ENCODE results near the gene GYG1. TPM values are rescaled to one million over a fixed set of nuclear protein-coding genes. Genes with fewer than 3 reads are reported as not detected.

The GYG1 gene
- total and polyA plus RNA-seq, 2 of the 4 experiments (the other 2 are of a cell fraction) = 48.4 to 90.3 TPM

- H3K23ac ChIP-seq (ENCODE audit: low read depth, low read length) = 0 out of 2 replicates have a peak overlapping the region, but pooled peaks have one; percentile 38
- WGBS, 2 experiments (ENCODE audit: extremely low coverage in 2 of 2, insufficient read length in 1 of 2) = 90% methylated on average over 2 of the region's 7 CpGs; no CpG with 5 or more reads in 1 of the 2 experiments
- H2AK9ac ChIP-seq (replicated peaks; ENCODE audit: low read depth, low read length, poor library complexity) = no peak overlapping the region
- peaks cover 23 to 60% of the 10 kb centered on the region in 2 experiments for H3K79me1 ChIP-seq (ENCODE audit: low read depth in 1 of 2, low read length in 2 of 2)
- peaks cover 24% of the 10 kb centered on the region for H3K4me1 ChIP-seq (ENCODE audit: control insufficient read depth, insufficient read depth, low read length)
- no TSS peak for BruUV-seq (replicated peaks)
- no peak overlapping the region for H3K56ac ChIP-seq (ENCODE audit: extremely low read depth, insufficient read depth, low read length)
- no peak overlapping the region for H4K8ac ChIP-seq (ENCODE audit: low read depth in 2 of 2, low read length in 2 of 2)
- no peak overlapping the region for H2AFZ ChIP-seq (replicated peaks; ENCODE audit: low read length, poor library complexity)
- H3K9me3 ChIP-seq (ENCODE audit: control insufficient read depth, insufficient read depth, low read length) = no peaks in the 10 kb centered on the region
- H2BK5ac ChIP-seq (ENCODE audit: low read depth, low read length, poor library complexity, severe bottlenecking) = no peak overlapping the region
- peak overlapping the region; percentile 22; the same call in 1 of the 2 replicates for H2BK20ac ChIP-seq (ENCODE audit: low read depth, low read length)
- no peak overlapping the region for H4K91ac ChIP-seq (ENCODE audit: insufficient read depth, low read depth, low read length)
- intact Hi-C loops (cut with micrococcal nuclease) (no loop called here), in situ Hi-C loops (cut with MboI; ENCODE audit: low sequenced_read_pairs) (no loop called here), dilution Hi-C loops (cut with HindIII; ENCODE audit: low sequenced_read_pairs, unreplicated experiment) (no loop called here)
- H2BK120ac ChIP-seq (ENCODE audit: low read depth, low read length) = peak overlapping the region; percentile 19; the same call in 1 of the 2 replicates
- H4K20me1 ChIP-seq (ENCODE audit: insufficient read depth, low read length) = no peaks in the 10 kb centered on the region
- no peak overlapping the region for H3K18ac ChIP-seq (ENCODE audit: low read depth, low read length)
- peak overlapping the region; percentile 83; the same call in 1 of the 2 replicates for H2AK5ac ChIP-seq (ENCODE audit: low read depth, low read length)
- H3K9me1 ChIP-seq (ENCODE audit: insufficient read depth, low read length) = peaks cover 30% of the 10 kb centered on the region
- peaks cover 22% of the 10 kb centered on the region for H3K36me3 ChIP-seq (ENCODE audit: control insufficient read depth, insufficient read depth, low read length)
- no peaks in the 10 kb centered on the region for H3K27me3 ChIP-seq (ENCODE audit: control insufficient read depth, insufficient read depth, low read length)
- peak overlapping the region; percentile 9; the same call in 1 of the 2 replicates for H4K5ac ChIP-seq (ENCODE audit: low read depth, low read length)
- 0 out of 2 replicates have a peak overlapping the region, but pooled peaks have one; percentile 19 for H3K14ac ChIP-seq (replicated peaks; ENCODE audit: low read depth, low read length)
- no peak for DNase-seq
- TF ChIP-seq RCOR1 (IDR thresholded peaks at IDR 0.05; ENCODE audit: insufficient replicate concordance, low read length) = no peak
- no peak for TF ChIP-seq MAFK (IDR thresholded peaks at IDR 0.05; ENCODE audit: low read depth, low read length)
- TF ChIP-seq RFX5 (IDR thresholded peaks at IDR 0.05; ENCODE audit: low read depth, low read length) = no peak
- no peak for TF ChIP-seq CHD1 (IDR thresholded peaks at IDR 0.05; ENCODE audit: low read depth, low read length)
- H3K4me2 ChIP-seq (ENCODE audit: low read depth, low read length) = no peak overlapping the region
- peak overlapping the region; percentile 81; the same call in 1 of the 3 replicates for H2BK15ac ChIP-seq (ENCODE audit: low read depth, low read length)
- H3K4me3 ChIP-seq (ENCODE audit: insufficient read depth, low read depth, low read length) = no peak overlapping the region
- peak overlapping the region; percentile 62; the same call in 1 of the 2 replicates for H3K4ac ChIP-seq (ENCODE audit: low read depth, low read length)
- H3K27ac ChIP-seq (ENCODE audit: insufficient read depth, low read length) = no peak overlapping the region
- ChIA-PET POLR2A (ENCODE audit: unreplicated experiment) (no interaction called here), CTCF (no interaction called here)
- H3K9ac ChIP-seq (ENCODE audit: low read depth, low read length) = no peak overlapping the region
- no peak for ATAC-seq (ENCODE audit: low read depth)
Measured at GRCh38 chr3:149007567-149008257, 16.4 kb downstream of the GYG1 start.
